GM19099 (cell line): ENCODE data around the gene ZNF396.

Experiments used
- POLR2A ChIP-seq: IDR thresholded peaks from 3 replicates; pipeline ENCODE4 v1.6.1; 2011; ENCODE audit warnings: low read depth; ENCODE audit not compliant: insufficient read length; ENCODE audit errors: extremely low read depth

ZNF396 gene

DNA sequence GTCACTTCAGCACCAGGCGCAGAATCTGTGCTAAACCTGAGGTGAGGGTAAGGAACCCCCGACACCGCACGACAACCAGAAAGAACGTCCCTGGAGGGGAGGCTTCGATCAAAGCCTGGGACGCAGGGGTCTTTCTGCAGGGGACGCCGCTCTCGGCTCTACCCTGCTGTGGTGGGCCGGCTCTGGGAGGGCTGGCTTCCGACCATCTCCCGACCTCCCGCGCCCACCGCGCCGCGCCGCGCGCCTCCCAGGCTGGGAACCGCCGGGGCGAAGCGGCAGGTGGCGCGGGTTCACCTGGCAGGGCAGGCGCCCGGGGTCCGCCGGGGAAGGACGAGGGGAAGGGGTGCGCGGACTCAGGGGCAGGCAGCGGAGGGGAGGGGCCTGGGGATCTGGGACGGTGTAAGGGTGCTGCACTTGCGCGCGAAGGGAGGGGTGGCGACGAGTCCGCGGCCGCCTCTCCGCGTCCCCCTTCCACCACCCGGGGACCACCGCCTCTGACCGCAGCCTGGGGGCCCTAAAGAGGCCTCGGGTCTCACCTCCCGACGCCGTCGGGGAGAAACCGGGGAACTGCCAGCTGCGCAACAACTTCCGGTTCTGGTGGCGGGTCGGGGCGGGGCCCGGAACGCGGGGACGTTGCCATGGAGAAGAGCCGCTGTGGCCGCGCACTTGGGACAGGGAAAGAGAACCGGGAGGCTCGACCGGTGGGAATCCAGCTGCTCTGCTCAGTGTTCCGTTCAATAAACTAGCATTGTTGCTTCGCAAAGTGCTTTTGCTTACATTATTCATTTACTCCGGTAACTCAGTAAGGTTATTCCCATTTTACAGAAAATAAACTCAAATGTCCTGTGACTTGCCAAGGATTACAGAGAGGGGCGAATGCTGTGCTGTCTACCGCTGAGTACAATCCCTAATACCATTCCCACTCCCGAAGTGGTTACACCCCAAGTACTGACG is at the start of gene ZNF396:
ZNF396 (minus strand) TSS at position 596 of the 954 bp plus-strand sequence. CDS start 3,045 bp downstream, outside the sequence.
- TF ChIP-seq POLR2A, result no peak

DNA sequence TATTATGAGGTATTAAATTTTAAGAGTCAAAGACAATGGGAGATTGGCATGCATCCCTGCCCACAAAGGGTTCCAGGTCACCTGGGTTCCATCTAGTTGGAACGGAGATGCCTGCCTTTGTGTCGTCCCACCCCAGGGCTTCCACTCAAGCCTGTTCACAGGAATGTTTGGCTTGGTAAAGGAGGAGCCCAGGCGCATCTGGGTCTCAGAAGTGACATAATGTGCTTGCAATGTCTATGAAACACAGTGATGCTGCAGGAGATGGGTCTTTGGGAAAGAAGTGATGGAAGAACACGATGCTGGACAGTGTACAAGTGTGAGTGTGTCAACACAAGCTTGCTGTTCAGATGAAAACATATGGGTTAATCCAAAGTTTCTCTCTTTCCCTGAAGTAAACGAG is 49.6 kb upstream of the ZNF396 start:
- TF ChIP-seq POLR2A, result no peak

DNA sequence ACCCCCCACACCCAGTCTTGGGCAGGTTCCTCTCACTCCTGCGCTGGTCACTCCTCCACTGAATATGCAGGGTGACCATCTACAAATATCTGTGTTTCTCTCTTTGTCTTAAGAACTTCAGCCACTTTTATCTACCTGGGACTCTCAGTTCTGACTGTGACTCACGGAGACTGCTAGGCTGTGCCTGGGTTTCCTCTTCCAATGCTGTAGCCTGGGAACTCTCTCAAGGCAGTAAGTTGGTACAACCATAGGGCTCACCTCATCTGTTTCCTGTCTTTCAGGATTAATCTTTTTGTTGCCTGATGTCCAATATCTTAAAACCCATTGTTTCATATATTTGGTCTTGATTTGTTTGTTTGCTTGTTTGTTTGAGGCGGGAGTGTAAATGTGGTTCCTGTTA is 47.2 kb upstream of the ZNF396 start:
- TF ChIP-seq POLR2A, result no peak

DNA sequence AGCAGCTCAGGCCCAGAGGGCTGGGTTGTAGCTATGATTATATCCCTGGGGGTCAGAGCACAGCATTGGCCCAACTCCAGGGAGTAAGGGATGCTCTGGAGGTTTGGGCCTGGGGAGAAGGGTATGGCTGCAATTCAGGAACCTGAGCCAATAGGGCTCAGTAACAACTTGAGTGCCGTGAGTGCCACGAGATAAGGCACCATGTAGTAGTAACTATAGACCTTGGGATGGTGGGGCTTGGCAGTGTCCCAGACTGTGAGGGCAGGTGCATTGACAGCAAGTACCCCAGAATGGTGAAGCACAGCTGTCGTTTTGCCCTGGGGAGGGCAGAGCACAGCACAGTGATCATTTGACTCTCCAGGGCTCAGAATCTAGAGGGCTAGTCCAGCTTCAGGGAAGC is 45.1 kb upstream of the ZNF396 start:
- TF ChIP-seq POLR2A, result no peak

DNA sequence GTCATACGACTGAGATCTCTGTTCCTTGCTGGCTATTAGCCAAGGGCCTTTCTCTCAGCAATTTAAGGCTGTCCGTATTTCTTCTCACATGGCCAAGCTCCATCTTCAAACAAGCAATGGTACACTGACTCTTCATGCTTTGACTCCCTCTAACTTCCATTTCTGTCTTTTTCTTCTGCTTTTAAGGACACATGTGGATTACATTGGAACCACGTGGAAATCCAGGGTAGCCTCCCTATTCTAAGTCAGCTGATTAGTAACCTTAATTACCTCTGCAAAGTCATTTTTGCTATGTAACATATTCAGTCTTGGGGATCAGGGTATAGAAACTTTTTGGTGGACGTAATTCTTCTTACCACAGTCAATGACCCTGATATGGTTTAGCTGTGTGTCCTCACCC is 41.5 kb upstream of the ZNF396 start:
- no peak for TF ChIP-seq POLR2A

DNA sequence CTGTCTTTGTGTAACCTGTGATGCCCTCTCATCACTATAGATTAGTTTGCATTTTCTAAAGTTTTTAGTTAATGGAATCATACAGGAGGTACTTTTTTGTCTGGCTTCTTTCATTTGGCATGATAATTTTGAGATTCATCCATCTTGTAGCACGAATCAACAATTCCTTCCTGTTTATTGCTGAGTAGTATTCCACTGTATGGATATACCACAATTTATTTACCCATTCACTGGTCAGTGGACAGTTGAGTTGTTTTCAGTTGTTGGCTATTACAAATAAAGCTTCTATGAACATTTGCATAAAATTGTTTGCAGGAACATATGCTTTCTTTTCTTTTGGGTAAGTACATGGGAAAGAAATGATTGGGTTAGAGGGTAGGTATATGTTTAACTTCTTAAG is 40.1 kb upstream of the ZNF396 start:
- no peak for TF ChIP-seq POLR2A

DNA sequence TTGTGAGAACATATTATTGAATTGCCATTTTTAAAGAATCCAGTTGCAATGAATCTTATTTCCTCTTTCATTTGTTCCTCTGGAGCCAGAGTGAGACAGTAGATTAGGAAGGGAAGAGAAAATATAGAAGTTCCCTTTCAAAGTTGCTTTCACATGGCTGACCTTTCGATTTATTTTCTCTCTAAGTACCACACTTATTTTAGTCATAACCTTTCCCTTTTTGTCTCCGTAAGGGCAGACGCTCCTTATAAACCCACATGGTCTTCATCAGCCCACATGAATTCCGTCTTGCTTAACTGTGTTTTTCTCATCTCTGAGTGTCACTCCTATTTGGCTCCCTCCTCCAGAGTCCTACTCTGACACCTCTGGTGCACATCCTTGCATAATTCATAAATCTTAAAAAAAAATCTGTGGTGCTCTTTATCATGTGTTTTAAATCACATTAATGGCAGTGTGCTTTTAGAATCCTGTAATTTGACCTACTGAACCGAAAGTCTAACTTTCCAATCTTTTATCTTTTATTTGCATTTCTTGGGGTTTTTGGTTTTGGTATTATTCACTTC is 38.5 kb upstream of the ZNF396 start:
- no peak for TF ChIP-seq POLR2A

DNA sequence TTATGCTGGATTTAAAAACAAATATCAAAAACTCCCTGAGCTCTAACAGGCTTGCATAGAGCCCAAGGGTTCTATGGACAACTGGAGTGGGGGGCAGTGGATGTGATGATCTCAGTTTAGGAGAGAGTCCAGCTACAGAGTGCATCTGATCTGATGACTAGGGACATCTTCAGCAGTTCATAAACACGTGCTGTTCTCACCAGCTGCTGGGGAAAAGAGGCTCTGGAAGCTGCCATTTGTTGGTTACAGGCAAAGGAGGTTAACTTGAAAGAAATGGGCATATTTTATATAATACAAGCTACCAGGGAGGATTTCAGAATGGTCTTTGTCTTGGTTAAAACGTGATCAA is 36.0 kb upstream of the ZNF396 start:
- TF ChIP-seq POLR2A, result no peak

DNA sequence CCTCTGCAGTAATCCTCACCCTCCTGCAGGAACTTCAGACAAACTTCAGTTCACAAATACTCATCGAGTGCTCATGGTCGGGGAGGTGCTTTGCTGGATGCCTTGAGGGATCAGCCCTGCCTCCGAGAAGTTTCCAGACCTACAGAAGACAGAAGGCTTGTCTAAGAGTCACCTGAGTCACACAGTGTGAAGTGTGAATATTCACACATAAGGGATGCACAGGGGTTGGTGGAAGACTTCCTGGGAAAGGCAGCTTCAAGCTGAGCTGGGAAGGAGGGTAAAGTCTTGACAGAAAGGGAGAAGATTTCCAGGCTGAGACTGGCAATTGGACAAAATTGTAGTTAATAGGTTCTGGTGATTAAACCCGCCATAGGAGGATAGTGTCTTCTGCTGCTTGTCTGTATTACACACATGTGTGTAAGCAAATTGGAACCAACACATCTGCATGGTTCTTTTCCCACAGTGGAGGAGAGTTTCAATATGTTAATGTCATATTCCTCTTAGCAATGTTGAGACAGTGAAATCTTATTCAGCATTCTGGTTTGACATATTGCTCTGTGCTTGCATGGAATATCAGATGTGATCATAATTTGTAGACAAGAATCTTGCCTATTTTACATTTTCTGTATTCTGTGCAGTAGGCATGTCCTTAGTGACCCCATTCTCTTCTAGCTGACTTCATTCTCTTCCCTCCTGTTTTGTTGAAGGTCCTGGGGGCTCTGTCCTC is 34.7 kb upstream of the ZNF396 start:
- TF ChIP-seq POLR2A, result no peak

DNA sequence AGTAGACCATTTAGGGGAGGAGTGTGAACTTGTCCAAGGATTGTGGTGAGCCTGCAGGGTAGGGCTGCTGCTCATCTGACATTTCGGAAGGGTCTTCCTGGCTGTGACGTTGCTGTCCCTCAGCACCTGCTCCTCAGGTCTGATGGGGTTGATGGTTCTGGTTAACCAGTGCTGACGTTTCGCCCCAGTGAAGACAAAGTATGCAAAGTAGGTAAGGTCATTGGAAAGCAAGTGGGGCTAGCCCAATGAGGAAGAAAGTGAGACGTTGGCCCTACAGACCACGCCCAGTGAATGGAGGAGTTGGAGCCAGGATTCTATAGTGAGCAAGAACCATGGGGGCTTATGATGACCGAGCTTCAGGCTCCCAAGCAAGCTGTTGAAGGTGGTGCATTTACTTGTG is 33.4 kb upstream of the ZNF396 start:
- TF ChIP-seq POLR2A, result no peak

DNA sequence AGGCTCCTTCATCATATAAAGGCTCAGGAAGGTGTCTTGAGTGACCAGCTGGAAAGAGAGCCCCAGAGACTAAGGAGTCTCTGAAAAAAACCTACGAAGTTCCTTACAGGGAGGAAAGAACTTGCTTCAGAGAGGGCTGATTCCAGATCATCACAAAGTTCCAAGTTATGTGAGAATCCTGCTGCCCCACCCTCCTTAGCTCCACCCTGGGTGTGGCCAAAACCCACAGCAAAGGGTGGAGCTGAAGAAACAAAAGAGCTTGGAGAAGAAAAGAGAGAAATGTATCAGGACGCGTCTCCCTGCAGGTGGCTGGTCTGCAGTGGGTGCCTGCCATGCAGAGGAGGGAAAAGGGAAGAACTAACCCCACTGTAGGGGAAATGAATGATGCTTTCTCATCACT is 32.8 kb upstream of the ZNF396 start:
- TF ChIP-seq POLR2A, result no peak

DNA sequence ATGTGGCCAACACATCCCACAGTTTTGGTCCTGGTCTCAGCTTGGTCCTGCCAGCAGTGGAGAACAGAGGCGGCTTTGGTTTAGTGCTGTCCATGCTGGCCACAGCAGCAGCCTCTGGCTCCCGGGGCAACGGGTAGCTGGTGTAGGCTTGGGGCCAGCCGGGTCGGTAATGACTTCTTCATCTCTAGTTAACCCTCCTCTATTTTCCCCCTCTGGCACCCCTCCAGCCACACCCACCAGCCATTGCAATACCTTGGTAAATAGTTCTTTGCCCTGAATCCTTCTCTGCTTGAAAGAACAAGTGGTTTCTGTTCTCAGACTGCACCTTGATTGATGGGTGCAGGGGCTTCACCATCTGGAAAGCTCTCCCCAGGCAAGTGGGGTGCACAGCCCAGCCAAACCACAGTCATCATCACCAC is 31.7 kb upstream of the ZNF396 start:
- TF ChIP-seq POLR2A, result no peak

DNA sequence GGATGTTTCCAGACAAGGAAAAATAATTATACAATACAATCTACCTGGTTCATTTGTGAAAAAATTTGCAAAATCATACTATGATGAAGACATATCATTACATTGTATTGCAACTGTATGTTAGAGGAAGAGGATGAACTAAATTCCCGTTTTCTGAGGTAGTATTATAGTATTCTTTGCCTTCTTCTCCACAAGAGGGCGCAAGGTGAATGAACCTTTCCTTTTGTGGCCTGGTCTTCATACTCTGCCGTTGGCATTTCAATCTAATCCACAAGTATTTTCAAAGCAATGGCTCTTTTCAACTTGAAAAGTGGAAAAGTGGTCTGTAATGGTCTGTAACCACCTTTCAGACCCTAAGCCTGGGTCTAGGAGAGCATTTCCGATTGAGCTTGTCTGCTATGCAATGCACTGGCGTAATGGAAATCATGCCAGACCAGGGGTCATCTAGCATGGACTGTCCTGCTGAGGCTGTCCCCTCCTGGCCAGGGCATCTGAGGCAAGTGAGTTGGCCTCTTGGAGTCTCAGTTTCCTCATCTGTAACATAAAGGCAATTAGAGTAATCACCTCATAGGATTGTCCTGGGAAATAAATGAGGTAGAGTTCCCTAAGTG is 30.8 kb upstream of the ZNF396 start:
- no peak for TF ChIP-seq POLR2A

DNA sequence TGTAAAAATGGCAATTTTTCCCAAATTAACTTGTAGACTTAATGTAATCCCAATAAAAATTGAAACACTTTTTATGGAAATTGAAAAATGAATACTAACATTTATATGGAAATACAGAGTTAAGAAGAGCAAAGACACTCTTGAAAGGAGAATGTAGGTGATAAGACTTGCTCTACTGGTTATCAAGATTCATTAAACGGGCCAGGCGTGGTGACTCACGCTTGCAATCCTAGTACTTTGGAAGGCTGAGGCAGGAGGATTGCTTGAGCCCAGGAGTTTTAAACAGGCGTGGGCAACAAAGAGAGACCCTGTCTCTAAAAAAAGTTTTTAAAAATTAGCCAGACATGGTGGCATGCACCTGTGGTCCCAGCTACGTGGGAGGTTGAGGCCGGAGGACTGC is 29.5 kb upstream of the ZNF396 start:
- TF ChIP-seq POLR2A, result no peak

DNA sequence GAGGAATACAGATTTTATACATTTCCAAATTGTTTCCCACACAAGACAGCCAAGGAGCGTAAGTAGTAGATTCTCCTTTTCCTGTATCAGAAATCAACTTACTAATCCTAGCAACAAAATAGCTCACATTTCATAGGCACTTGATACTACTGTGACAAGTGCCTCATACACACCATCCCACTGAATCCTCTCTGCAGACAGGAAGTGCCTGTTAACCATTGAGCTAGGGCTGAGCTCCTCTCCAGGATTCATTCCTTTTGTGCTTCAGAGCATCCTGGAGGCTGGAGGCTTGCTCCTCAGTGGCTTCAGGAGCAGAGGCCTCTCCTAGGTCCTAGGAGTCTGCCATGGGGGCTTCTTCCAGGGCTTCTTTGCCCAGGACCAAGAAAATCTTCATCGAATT is 20.8 kb upstream of the ZNF396 start:
- no peak for TF ChIP-seq POLR2A
